GM13976 (cell line): Measurements from ENCODE around the gene DRC7.
"Not testable (repeated sequence)": the region's sequence is repeated elsewhere in the genome, so short reads cannot be mapped to it uniquely, and the experiment has no call there.

Experiments used
- DNase-seq: peaks from one replicate; pipeline ENCODE4 v3.0.0; 2012; ENCODE audit warnings: low spot score
- CTCF ChIP-seq: IDR thresholded peaks from 2 replicates; pipeline ENCODE4 v1.5.1; 2012; ENCODE audit warnings: borderline replicate concordance, mild to moderate bottlenecking; ENCODE audit not compliant: insufficient read depth; ENCODE audit errors: extremely low read depth, missing control alignments, control extremely low read depth
- in situ Hi-C: fragments of 300-500 bp; cut with MboI; formaldehyde crosslinking; loops from one replicate; pipeline ENCODE4 v1.12.0; 2022; ENCODE audit warnings: low sequenced_read_pairs, mixed read lengths, inconsistent platforms; ENCODE audit not compliant: unreplicated experiment

Gene DRC7

GRCh38 chr16:57667048-57667525 lies 27.5 kb upstream of the DRC7 start:
- in situ Hi-C loops = no loop called here
- TF ChIP-seq CTCF = no peak
- no peak for DNase-seq

- in situ Hi-C loops = no loop called here
- TF ChIP-seq CTCF = peak; percentile 20
- no peak for DNase-seq
These were observed 26.9 kb upstream of the DRC7 start for GRCh38 chr16:57667526-57668262.

- DNase-seq = no peak
- no peak for TF ChIP-seq CTCF
- in situ Hi-C loops = no loop called here
These were observed 26.4 kb upstream of the DRC7 start, which contains the start of gene ADGRG3 for GRCh38 chr16:57668263-57668571. Gene ADGRG3 (plus strand): TSS chr16:57668306. CDS start chr16:57668348, 42 bp downstream.

- no peak for TF ChIP-seq CTCF
- DNase-seq = no peak
- in situ Hi-C loops = no loop called here
These were observed 25.8 kb upstream of the DRC7 start for GRCh38 chr16:57668630-57669475.

- no peak for DNase-seq
- in situ Hi-C loops = no loop called here
- no peak for TF ChIP-seq CTCF
These were observed 25.0 kb upstream of the DRC7 start for GRCh38 chr16:57669476-57670162.

- no peak for DNase-seq
- no peak for TF ChIP-seq CTCF
- in situ Hi-C loops = no loop called here
These were observed 24.4 kb upstream of the DRC7 start for GRCh38 chr16:57670196-57670595.

DNA sequence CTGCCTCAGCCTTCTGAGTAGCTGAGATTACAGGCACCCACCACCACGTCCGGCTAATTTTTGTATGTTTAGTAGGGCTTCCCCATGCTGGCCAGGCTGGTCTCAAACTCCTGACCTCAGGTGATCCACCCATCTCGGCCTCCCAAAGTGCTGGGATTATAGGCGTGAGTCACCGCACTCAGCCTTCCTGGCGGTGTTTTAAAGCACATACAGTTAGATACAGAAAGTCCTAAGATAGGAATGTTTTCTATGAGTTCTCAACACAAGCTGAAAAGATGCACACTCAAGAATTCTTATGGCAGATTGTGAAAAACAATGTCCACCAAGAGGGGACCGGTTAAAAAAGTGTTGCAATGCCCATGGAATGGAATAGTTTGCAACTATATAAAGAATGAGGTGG lies 23.2 kb upstream of the DRC7 start:
- in situ Hi-C loops, DNase-seq: not testable (repeated sequence)
